Measurements from ENCODE around the gene NDUFB4.
"Not testable (repeated sequence)": the region's sequence is repeated elsewhere in the genome, so short reads cannot be mapped to it uniquely, and the experiment has no call there.

The NDUFB4 gene

GRCh38 chr3:120568598-120568997, 27.5 kb upstream of the NDUFB4 start:
- in situ Hi-C loops (cut with MboI; ENCODE audit: low sequenced_read_pairs), result loop anchor here (10.0 to 25.0 kb wide), 2 partner anchors 226 to 331 kb away; no protein-coding TSS in a partner anchor

GRCh38 chr3:120569222-120570057, 26.7 kb upstream of the NDUFB4 start:
- in situ Hi-C loops (cut with MboI; ENCODE audit: low sequenced_read_pairs), result loop anchor here (10.0 to 25.0 kb wide), 2 partner anchors 225 to 332 kb away; no protein-coding TSS in a partner anchor

GRCh38 chr3:120572027-120572426, 24.1 kb upstream of the NDUFB4 start:
- in situ Hi-C loops (cut with MboI; ENCODE audit: low sequenced_read_pairs), result loop anchor here (25.0 kb wide), 1 partner anchor 335 kb away; no protein-coding TSS in a partner anchor

GRCh38 chr3:120587332-120587975, 8.7 kb upstream of the NDUFB4 start:
- in situ Hi-C loops (cut with MboI; ENCODE audit: low sequenced_read_pairs), result no loop called here

DNA sequence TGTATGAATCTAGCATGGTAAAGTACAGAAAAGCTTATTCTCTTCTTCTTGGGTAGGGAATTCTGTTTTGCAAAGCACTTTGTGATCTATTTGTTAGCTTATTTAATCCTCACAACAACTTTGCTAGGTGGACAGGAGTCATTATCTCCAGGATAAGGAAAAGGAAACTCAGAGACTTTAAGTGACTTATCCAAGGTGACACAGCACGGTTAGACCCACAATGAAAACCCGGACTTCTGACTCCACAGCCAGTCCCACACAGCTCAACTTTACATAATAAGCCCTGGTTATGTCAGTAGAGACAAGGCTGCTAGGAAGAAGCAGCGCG, 384 bp upstream of the NDUFB4 start:
- in situ Hi-C loops (cut with MboI; ENCODE audit: low sequenced_read_pairs), result no loop called here

DNA sequence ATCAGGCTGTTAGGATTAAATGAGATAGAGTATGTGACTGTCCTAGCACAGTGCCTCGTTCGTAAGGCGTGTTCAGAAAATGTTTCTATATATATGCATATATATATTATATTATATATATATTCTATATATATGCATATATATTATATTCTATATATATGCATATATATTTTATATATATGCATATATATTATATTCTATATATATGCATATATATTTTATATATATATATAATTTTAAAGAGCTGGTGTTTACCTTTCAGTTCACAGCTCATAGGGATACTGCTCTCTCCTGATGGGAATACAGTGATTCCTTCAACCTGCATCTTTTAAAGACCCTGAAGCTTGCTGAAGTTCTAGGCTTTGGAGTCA, 702 bp downstream of the NDUFB4 start:
- in situ Hi-C loops (cut with MboI; ENCODE audit: low sequenced_read_pairs), result no loop called here

DNA sequence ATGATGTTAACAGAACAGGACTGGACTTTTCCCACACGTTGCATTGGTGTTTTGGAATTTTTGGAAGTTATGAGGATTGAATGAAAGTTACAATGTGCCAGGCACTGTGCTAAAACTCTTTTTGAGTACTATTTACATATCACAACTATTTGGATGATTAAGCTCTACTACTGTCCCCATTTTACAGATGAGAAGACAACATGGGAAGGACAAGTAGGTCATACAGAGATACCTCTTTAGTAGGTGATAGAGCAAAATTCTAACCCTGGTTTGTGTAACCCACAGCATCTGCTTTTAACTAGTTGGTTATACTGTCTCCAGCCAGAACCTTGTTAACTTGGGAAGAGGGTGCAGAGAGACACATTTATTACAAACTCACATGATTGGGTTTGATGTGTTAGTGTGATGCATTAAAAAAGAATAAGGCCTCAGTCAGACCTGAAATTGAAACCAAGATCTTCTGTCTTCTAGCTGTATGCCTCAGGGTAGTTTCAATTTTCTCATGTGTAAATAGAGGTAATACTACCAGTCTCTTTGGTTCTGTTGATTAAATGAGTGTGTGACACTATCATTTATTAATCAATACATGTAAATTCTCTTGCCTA, 1.4 kb downstream of the NDUFB4 start:
- in situ Hi-C loops (cut with MboI; ENCODE audit: low sequenced_read_pairs), result no loop called here

- in situ Hi-C loops (cut with MboI; ENCODE audit: low sequenced_read_pairs), result no loop called here
Measured at GRCh38 chr3:120599211-120599610, 3.1 kb downstream of the NDUFB4 start.

- in situ Hi-C loops (cut with MboI; ENCODE audit: low sequenced_read_pairs), result no loop called here
Measured at GRCh38 chr3:120601554-120601953, 5.4 kb downstream of the NDUFB4 start.

- in situ Hi-C loops (cut with MboI; ENCODE audit: low sequenced_read_pairs), result no loop called here
Measured at GRCh38 chr3:120602682-120603081, 6.5 kb downstream of the NDUFB4 start.

- in situ Hi-C loops (cut with MboI; ENCODE audit: low sequenced_read_pairs), result no loop called here
Measured at GRCh38 chr3:120604382-120604781, 8.2 kb downstream of the NDUFB4 start.

GRCh38 chr3:120604784-120605183, 8.6 kb downstream of the NDUFB4 start:
- in situ Hi-C loops (cut with MboI; ENCODE audit: low sequenced_read_pairs), result no loop called here

DNA sequence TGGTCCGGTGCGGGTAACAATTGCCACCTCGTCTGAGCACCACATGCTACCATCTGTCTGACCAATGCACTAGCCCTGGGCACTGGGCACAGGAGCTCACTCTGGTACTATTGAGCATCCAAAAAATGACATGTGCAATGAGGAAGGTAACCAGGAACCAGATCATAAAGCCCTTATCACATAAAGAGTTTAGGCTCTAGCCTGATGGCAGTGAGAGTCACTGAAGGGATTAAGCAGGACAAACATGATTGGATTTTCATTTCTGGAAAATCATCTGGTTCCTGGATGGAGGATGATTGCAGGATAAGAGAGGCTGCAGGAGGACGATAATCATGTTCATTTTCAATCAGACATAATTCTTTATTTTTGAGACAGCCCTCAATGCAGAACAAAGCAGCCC, 12.4 kb downstream of the NDUFB4 start:
- in situ Hi-C loops (cut with MboI; ENCODE audit: low sequenced_read_pairs), result no loop called here

DNA sequence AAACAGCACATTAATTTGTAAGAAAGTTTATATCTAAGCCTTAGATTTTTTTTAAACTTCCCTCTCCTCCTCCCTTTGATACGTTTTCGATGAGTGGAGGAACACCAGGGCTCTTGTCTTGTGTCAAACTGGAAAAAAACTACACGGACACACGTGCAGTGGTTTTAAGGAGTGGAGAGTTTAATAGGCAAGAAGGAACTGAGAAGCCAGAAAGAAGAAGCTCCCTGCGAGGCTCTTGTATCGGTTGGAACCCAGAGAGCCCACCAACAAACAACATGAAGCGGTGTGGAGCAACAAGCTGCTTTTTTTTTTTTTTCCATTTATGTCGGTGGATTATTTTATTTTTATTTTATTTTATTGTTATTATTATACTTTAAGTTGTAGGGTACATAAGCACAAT, 18.6 kb downstream of the NDUFB4 start:
- in situ Hi-C loops (cut with MboI; ENCODE audit: low sequenced_read_pairs), result no loop called here

DNA sequence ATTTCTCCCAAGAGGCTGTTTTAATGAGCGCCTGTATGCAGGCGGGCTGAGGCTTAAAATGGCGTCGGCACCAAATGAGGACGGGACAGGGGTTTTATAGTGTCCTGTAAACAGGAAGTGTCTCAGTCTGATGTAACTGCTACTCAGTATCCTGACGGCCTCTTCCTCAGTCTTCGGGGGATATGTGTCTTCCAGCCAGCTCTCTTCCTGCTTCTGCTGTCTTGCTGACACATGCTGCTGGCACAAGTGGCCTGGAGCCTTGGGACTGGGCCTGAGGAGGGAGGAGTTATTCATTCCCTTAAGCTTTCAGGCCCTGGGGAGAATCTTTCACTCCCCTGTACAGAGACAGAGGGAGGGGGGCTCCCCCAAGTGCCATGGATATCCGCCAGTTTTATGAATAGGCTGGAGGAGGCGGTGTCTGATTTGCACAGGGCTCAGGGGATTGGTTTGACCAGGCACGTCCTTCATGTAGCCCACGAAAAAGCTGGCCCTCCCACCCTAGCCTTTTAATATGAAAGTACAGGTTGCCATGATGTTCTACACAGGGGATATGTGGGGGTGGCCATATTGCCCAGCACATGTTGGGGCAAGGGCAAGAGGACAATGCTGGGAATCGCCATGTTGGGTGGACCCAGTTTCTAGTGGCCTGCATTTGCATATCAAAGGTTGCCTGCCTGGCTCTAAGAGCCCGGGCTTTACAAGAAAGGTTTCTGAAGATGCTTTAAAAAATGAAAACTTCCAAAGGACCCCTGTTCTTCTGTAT, 19.9 kb downstream of the NDUFB4 start:
- in situ Hi-C loops (cut with MboI; ENCODE audit: low sequenced_read_pairs), result no loop called here

DNA sequence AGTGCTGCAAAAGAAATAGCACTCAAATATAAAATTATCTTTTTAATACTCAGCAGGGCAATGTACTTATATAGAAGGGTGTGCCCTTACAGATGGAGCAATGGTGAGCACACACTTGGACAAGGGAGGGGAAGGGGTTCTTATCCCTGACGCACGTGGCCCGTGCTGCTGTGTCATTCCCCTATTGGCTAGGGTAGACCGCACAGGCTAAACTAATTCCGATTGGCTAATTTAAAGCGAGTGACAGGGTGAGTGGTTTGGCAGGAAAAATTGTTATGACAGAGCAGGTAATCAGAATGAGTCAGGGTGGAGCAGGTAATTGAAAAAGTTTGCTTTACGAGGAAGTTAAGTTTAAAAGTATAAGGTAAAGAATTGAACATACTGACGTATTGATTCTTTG, 20.6 kb downstream of the NDUFB4 start:
- in situ Hi-C loops (cut with MboI; ENCODE audit: low sequenced_read_pairs), result not testable (repeated sequence)

GRCh38 chr3:120622457-120622856, 26.3 kb downstream of the NDUFB4 start:
- in situ Hi-C loops (cut with MboI; ENCODE audit: low sequenced_read_pairs), result no loop called here

DNA sequence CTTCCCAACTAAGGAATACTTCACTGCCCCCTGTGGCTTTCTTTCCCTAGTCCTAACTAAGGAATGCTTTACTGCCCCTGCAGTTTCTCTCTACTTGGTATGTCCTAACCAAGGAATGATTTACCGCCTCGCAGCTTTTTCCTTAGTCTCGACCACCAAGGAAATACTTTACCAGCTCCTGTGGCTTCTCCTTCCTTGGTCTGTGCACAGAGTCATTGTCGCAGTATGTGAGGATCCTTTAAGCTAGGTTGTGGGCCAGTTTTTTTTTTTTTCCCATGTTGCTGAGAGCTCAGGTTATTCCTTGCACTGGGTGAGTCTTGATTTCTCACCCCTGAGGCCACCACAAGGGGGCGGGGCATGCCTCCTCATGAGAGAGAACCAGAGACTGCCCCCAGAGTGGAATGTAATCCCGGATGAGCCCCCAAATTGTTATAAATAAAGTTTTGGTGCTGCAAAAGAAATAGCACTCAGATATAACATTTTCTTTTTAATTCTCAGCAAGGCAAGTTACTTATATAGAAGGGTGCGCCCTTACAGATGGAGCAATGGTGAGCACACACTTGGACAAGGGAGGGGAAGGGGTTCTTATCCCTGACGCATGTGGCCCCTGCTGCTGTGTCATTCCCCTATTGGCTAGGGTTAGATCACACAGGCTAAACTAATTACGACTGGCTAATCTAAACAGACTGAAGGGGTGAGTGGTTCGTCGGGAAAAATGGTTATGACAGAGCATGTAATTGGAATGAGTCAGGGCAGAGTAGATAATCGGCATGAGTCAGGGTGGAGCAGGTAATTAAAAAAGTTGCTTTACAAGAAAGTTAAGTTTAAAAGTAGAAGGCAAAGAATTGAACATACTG, 27.0 kb downstream of the NDUFB4 start:
- in situ Hi-C loops (cut with MboI; ENCODE audit: low sequenced_read_pairs), result no loop called here

DNA sequence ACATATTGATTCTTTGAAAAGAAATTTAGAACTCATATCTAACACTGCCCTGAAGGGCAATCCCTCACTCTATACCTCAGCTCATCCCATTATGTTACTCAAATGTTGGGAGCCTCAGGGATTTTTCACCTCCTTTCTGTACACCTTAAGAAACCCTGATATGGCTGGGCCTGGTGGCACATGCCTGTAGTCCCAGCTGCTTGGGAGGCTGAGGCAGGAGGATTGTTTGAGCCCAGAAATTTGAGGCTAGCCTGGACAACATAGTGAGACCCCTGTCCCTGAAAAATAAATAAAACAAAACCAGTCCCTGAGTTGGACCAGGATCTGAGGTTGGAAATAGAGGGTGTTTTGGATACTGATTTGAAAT, 27.6 kb downstream of the NDUFB4 start:
- in situ Hi-C loops (cut with MboI; ENCODE audit: low sequenced_read_pairs), result no loop called here

DNA sequence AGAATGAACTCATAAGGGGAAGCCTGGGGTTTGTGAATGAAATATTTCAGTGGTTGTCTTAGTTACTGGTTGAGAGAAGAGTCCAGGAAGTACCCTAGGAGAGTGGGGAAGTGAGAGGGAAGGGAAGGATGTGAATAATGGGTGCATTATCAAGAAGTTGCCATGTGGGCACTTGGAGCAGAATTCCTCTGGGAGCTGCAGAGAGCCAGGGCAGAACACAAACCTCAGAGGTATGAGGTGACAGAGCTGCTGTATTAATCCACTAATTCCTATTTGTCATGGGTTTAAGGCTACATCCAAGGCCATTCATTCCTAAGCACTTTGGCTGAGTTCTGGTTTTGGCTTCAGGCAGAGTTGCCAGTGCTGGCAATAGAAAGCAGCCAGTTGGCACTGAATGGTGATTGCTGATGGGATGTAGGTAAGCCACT, 29.0 kb downstream of the NDUFB4 start:
- in situ Hi-C loops (cut with MboI; ENCODE audit: low sequenced_read_pairs), result no loop called here

Measured in HL-60/S4 treated with phorbol 12-myristate 13-acetate at 8.2 ng/mL for 4 days and 3 days (cell line).